ENCODE results near the gene ZFP92.
"Not testable (repeated sequence)": the region's sequence is repeated elsewhere in the genome, so short reads cannot be mapped to it uniquely, and the experiment has no call there.

The ZFP92 gene

DNA sequence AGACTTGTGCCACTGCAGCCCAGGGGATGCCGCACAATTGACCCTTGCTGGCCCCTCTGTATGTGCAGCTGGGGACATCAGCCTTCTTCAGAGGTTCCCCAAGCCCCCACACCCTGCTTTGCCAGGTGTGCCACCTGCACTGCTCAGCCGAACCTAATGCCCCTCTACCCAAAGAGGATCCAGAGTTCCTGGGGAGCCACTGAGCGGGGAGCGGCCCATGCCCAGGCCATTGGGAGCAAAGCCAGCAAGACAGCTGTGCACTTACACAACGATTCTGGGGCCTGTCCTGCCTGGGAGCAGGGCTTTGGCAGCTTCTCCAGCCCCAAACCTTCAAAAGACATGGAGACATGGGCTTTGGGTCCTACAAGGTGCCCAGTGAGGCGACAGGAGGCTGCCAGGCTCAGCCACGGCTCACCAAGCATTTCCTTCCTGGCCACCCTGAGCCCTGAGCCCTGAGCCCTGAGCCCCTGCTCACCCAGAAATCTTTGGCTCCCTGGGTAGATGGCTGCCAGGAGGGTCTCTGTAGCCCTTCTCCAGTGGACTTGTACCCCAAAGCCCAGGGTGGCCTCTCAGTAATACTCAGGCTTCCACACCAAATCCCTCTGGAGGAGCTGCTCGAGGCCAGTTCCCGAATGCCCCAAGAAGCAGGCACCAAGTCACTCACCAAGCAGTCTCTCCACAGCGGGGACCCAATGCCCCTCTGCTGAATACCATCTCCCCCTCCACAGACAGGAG, 23.1 kb upstream of the ZFP92 start:
- DNase-seq, result no peak

DNA sequence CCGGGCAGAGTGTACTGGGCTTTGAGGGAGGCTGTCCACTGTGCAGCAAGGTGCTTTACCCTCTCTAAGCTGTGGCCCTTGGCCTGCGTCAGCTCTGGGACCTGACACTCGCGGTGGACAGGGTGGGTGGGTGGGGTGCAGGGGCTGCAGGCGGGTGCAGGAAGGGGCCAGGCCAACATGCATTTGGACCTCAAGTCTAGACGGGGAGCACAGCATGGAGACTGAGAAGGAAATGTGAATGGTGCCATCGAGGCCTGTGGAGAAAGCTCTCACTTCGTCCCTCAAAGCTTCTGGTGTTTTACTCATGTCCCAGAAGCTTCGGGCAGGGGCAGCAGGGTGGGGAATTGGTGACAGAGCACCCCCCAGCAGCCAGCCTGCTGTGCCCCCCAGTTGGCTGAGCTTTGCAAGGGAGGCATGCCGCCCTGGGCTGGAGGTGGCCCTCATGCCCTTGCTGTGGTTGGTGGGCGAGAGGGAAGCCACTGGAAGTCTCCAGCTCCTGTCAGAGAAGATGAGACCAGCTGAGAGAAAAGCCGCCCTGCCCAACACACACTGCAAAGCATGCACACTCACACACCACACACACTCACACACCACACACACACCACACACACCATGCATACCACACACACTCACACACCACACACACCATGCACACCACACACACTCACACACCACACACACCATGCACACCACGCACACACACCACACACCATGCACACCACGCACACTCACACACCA, 22.4 kb upstream of the ZFP92 start:
- DNase-seq, result no peak

DNA sequence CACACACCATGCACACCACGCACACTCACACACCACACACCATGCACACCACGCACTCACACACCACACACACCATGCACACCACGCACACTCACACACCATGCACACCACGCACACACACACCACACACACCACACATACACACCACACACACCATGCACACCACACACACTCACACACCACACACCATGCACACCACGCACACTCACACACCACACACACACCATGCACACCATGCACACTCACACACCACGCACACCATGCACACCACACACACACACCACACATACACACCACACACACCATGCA, 21.9 kb upstream of the ZFP92 start:
- DNase-seq, result not testable (repeated sequence)

DNA sequence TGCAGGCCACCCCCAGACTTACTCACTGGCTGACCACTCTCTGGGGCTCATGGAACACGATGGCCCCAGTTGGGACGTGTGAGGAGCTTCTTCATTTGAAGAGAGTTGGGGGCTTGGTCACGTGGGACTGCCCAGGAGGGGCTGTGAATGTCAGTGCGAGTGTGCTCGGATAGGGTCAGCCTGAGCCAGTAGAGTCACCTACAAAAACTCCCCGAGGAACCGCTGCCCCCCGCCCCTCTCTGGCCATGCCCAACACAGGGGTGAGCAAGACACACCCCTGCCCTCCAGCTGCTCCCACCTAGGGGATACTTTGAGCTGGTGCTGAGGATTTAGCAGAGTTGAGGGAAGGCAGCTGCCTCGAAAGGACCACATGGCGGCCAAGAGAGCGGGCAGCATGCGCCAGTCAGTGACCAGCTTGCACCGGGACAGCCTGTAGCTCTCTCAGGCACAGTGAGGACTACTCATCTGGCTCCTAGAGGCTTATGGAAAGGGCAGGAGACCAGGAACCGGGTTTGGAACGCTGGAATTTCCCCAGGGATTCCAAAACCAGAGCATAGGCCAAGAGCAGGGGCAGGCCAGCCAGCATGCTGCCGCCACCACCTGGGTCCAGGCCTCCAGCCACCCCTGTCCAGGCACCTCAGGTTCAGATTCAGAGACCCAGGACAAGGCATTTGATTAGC, 18.5 kb upstream of the ZFP92 start:
- no peak for DNase-seq

DNA sequence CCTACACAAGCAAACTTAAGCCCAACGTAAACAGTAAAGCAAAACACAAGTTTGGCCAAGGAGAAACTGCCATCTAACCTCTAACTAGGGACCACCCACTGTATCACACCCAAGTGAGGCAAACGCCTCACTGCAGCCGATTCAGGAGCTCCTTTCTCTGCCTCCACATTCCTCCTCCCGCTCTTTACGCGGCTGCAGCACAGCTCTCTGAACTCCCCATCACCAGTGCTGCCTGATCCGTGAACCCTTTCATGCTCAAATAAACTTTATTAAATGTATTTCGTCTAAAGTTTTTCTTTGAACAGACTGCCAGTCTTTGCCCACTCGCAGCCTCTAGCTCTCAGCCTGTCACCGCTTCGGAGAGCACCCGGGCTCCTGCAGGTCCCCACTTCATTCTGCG, 16.7 kb upstream of the ZFP92 start:
- no peak for DNase-seq

DNA sequence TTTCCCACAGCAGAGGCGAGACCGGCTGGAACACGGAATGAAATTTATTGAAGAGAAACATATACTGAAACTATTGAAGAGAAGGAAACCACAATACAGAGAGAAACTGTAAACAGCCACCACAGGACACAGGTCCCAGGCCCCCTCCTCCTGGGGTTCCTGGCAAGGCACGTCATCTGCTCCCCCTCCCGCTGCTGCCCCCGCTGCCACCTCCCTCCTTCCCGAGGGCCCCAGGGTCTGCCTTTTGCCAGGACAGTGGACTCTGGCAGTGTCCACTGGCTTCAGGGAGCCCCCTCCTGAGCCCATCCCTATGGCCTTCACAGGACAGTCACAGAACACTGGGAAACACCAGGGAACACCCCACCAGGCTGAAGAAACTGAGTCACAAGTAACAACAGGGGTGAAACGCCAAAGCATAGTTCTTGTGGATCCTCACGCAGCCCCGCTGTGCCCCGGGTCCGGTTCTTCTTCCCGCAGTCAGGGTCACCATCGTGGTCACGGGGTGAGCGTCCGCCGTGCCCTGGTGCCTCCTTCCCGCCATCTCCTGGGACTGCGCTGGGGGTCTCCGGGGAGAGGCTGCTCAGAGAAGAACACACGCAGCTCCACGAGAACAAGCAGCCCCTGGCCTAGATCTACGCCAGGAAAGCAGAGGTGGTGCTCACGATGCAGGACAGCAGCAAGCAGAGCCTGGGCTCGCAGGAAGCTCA, 15.5 kb upstream of the ZFP92 start:
- no peak for DNase-seq

DNA sequence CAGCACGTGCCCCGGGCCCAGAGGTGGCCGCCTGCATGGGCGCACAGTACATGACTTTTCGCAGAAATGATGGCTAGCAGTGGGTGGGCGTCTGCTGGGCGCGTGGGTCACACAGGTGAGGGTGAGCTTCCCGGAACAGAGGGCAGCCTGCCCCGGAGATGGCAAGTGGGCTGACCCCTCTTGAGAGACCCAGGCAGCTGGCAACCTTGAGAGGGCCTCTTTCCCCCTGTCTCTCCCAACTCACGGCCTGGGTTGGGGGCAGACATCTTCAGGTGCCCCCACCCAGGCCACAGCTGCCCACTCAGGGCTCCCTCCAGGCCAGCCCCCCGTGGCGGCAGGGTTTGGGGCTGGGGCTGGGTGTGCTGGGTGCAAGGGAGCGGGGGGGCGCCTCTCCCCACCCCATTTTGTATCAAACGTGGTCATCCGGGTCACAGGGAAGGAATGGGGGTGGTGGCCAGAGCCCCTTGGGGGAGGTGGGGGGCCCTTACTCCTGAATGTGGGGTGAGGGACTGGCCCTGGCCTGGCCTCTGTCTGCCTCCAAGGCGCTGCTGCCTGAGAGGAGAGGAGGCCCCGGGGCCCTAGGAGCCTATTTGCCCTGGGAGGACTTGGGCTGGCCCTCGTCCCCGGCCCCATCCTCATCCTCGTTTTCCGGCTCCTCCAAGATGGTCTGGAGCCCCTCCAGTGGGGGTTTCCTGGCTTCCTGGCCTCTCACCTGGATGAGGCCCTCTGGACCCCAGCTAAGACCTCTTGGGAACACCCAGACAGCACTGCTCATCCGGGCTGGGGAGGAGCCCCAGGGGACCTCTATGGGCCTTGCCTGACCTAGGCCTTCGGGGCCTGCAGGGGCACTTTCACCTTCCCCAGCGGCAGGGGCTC, 14.7 kb upstream of the ZFP92 start:
- DNase-seq, result no peak

DNA sequence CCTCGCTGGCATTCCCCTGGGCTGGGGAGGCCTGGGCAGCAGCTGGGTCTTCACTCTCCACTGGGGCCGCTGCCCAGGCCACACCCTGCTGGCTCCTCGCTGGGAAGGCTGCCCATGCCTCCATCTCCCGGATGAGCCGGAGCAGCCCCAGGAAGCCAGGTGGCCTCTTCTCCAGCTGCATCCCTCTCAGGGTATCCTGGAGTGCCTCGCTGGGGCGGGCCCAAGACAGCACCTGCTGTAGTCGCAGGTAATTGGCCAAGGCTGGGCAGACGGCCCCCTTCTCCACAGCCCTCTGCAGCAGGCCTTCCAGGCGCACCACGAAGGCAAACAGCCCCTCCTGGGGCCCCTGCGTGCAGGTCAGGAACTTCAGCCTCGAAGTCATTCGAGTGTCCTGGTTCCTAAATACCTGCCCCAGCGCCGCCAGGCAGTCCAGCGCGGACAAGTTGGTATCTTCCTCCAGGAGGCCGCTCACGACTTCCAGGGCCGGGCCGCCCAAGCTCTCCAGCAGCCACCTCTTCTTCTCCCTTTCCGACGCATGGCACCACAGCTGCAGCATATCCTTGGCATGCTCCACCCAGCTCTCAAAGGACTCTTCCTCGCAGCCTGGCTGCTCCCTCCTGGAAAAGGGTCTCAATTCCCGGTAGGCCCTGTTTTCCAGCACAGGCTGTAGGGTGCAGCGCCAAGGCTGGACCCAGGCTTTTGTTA, 13.9 kb upstream of the ZFP92 start:
- no peak for DNase-seq

DNA sequence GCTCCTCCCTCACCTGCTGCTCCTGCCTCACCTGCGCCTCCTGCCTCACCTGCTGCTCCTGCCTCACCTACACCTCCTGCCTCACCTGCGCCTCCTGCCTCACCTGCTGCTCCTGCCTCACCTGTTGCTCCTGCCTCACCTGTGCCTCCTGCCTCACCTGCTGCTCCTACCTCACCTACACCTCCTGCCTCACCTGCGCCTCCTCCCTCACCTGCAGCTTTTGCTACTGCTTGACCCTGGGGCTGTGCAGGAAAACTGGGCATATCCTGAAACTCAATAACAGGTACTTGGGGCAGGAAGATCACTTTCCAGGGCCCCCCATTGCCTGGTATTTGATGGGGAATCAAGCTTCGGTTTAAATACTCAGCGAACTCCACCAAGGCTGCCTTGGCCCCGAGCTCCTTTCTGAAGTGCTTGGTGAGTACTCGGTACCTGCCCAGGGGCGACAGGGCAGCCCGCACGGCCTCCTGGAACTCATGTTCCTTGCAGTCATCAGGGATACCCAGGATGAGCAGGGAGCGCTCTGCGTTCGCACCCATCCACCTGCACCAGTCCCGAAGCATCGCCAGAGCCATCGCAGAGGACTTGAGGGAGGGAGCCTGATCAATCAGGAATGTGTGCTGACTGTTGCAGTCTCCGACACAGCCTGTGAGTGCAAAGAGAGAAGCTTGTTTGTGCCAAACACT, 12.9 kb upstream of the ZFP92 start:
- no peak for DNase-seq

DNA sequence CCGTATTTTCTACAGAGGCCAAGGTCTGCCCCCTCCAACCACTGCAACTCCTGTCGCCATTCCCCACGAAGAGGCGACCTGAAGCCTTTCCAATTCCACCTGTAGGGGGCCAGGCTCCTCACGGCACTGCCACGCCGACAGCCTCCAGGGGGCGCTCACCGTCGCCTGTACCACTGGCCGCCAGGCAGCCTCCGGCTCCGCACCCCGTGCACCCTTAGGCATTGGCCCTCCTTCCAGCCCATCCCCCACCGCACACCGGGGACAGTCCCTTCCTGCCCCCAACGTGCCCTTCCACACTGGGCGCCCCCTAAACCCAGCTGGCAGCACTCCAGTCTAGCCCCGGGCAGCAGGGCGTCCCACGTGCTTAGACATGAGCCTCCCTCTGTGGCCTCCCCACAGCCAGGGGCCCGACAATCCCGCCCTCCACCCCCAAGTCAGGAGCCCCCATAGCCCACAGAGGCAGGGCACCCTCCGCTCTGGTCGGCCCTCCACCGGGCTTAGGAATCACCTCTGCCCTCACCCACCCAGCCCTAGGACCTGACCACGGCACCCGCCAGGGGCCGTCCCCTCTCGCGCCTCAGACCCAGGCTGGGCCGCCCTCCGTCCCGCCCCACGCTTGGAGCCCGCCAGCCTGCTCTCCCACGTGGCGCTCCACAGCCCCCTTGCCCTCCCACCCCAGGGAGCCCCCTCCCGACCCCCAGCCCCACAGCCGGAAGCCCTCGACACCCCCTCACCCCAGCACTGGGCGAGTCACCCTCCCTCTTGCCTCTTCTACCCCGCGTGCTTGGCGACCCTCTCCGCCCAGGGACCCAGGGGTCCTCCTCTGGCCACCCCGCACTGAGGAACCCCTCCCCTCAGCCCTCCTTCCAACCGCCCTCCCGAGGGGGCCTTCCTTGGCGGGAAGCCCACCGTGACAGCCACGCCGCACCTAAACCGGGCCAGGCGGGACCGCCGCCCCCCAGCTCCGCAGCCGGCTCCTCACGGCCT, 10.8 kb upstream of the ZFP92 start:
- DNase-seq, result no peak

DNA sequence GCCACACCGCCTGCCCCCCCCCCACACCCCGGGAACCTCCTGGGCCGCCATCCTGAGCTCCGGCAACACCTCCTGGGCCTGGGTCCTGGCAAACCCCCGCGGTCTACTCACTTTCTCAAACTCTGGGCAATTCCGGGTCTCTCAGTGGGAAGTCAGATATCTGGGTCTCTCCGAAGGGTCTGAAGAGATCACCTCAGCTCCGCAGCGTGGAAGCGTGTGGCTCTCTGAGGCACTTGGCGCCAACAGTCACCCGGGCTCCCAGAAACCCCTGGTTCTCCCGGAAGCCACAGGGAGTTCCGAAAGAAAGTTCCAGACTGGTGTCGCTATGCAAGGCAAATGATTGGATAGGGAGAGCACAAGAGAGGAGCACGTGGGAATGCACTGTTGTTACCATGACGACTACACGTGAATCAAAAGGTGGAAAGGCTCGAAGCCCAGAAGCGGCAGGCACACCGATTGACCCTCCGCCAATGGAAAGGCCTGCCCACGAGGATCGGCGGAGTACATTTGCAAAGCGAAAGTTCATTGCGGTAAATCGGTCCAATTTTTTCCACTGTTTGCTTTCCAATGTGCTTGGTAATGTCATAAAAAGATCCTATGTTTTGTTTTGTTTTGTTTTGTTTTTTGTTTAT, 10.0 kb upstream of the ZFP92 start, which contains the start of gene PNMA6E:
PNMA6E (minus strand) TSS at position 218 of the 632 bp plus-strand sequence. CDS start 2,501 bp downstream, outside the sequence.
- DNase-seq, result no peak

DNA sequence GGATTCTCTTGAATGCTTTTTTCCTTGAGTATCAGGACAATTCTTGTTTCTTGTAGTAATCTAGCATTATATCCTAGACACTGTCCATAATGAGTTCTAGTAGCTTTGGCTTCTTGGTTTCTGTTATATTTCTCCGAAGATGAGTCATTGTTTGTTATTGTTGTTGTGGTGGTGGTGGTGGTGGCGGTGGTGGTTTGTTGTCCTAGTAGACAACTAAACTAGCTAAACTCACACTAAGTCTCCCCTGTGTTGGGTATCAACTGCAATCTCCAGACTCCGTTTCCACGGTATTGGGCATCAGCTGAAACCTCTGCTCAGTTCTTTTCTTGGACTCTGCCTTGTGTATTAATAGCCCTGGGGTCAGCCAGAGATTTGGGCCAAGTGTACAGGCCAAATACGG, 6.9 kb upstream of the ZFP92 start:
- not testable (repeated sequence) for DNase-seq

DNA sequence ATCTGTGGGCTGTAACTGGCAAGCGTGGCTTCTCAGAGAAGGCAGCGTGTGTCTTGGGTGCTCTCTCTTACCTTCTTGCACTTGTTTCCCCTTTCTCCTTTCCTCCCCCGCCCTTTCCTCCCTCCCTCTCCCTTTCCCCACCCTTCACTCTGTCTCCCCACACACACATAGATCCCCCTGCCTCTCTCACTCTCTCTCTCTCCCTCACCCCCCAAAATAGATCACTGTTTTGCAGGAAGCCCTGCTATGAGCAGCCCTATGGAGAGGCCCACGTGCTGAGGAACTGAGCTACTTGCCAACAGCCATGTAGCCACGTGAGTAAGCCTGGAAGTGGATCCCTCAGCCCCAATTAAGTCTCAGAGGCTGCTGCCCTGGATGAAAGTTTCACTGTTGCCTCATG, 5.8 kb upstream of the ZFP92 start:
- no peak for DNase-seq

DNA sequence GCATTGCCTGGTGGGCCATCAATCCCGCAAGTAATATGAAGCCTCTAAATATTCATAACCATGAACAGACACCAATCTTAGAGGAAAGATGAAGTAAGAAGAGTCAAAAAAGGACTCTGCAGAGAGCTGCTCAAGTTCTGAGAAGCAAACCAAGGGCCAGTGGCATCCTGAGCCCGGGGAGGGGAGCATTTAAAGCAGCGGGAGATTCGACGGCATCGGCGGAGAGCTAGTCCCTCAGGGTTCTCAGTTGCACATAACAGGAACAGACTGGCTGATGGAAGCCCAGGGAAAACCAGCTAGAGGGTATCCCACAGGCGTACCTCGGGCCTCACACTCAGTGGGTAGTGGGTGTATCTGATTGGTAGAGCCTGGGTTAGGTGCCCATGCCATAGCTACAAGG, 5.3 kb upstream of the ZFP92 start:
- no peak for DNase-seq

DNA sequence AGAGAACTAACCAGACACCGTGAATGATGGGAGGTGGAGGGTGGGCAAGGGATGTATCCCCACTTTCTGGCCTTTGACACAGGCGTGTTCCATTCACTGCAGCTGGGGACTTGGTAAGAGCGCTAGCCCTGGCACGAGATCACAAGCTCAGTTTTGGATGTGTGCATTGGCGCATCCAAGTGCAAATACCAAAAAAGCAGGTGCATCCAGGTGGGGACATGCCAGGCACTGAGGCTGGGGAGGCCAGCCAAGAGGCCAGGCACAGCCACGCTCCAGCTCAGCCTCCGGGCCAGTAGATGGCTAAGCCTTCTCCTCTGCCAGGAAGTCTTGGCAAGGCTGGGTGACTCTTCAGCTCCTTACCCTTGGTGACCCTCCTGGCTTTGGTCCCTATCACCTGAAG, 4.4 kb upstream of the ZFP92 start:
- no peak for DNase-seq

DNA sequence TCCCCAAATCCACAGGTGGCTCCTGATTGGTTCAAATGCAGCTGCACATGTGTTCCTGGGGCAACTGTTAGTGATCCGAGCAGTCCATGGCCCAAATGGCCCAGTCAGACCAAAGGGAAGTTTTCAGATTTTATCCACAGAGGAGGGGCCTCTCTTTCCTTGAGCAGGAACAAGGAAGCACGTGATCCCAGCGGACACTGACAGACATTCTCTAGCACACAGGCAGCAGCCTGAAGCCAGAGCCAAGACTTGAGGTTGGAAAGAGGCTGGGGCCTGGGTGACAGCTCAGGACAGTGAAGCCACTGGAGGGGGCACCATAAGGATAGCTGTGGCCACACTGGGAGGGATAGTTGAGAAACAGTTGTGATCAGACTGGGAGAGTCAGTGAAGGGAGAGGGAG, 3.5 kb upstream of the ZFP92 start:
- no peak for DNase-seq

DNA sequence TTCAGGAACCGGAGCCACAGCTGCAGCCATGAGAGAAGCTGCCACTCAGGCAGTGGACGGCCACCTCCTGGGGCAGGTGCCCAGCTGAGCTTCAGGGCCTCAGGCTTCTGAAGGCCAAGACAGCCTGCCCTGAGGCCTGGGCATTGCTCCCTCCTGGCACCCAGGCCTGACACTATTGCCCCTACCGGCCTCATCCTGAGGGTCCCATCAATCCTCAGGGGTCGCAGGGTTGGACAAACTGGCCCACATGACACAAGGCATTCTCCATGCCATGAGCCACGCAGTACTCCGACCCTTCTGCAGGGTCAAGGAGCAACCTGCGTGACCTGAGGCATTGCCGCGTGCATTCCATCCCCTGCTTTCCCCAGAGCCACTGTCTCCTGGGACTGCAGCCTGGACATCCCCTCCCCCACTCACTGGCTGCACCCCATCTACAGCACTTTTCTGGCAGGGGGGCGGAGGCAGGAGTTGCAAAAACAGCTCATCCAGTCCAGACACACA, 3.0 kb upstream of the ZFP92 start:
- DNase-seq, result no peak

DNA sequence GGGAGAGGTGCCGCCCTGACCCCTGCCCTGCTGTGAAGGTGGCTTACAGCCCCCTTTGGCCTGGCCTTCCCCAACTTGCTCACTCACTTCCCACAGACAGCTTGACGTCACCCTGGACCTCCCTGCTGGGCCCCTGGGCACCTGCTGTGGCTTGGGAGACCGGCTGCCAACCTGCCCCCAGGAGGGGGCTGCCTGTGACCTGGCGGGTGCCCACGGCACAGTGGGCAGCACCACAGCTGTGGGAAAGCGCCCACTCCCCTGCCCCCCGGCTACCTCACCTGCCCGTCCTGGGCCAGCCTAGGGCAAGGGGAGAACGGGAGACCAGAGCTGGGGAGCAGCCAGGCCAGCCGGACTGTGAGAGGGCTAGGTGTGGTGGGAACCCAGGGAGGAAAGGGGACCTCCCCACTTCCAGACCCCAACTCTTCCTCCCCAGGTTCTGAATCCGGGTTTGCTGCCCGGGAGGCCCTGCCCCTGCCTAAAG, 2.4 kb upstream of the ZFP92 start:
- DNase-seq, result no peak

Measured in fibroblast of skin of right quadriceps (primary cell).